IPS-18c (cell line): ENCODE measurements around the gene GNPTAB.
"Not testable (repeated sequence)": the region's sequence is repeated elsewhere in the genome, so short reads cannot be mapped to it uniquely, and the experiment has no call there.

Experiments used
- H3K4me3 ChIP-seq: 2 replicates; pipeline ENCODE4 v1.7.0; 2013; ENCODE audit warnings: low read depth, mild to moderate bottlenecking, low read length, moderate library complexity; ENCODE audit not compliant: insufficient read depth
- H3K9me3 ChIP-seq: one replicate; pipeline ENCODE4 v1.6.1; 2013; ENCODE audit warnings: mild to moderate bottlenecking, low read length, moderate library complexity; ENCODE audit not compliant: control insufficient read depth, insufficient read depth

The GNPTAB gene

DNA sequence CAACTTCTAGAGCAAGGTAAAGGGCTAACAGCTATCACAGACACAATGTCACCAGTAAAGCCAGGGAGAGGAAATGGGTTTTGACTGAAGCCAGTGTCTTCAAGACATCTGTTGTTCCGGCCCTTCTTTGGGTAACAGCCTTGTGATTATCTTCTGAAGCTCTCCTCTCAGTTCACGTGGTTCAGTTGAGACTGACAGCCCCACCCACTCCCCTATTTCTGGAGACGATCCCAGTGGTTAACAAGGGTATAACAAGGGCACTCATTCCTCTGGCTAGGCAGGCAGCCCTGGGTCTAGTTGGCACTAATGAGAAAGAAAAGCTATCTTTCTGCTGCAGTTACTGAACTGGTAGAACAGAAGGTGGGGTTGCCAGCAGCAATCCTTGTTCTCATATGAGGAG lies 6.9 kb downstream of the GNPTAB start:
- H3K4me3 ChIP-seq = no peak overlapping the region
- no peaks in the 10 kb centered on the region for H3K9me3 ChIP-seq

DNA sequence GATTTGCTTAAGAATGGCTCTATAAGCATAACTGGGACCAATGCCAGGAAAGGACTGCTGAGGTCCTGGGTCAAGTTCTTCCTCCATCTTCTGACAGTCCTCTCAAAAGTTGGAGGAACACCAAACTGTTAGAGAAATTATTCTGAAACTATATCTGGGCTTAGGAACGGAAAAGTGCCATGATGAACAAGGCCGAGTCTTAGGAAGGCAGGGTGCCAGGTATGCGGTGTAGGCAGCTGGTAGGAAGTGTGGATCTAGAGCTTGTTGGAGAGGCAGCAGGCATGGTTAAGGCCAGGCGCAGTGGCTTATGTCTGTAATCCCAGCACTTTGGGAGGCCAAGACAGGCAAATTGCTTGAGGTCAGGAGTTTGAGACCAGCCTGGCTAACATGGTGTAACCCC lies 7.7 kb downstream of the GNPTAB start:
- Histone ChIP-seq H3K9me3 (no peaks in the 10 kb centered on the region), H3K4me3 (no peak overlapping the region)

DNA sequence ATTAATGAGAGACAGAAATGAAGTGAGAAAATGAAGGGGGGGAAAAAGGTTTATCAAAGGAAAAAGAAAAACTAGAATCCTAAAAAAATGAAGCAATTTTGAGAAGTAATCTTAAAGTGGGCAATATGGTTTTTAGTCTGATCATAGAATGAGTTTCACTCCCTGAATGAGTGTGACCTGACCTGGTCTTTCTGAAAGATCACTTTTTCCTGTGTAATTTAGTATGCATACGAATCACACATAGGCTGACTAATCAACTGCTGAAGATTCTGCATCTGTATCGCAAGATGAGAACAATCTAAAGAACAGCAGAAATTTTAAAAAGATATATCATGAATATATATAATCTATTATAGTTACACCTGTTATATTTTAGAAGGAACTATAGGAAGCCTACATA lies 11.3 kb downstream of the GNPTAB start:
- Histone ChIP-seq H3K4me3 (no peak overlapping the region), H3K9me3 (no peaks in the 10 kb centered on the region)

DNA sequence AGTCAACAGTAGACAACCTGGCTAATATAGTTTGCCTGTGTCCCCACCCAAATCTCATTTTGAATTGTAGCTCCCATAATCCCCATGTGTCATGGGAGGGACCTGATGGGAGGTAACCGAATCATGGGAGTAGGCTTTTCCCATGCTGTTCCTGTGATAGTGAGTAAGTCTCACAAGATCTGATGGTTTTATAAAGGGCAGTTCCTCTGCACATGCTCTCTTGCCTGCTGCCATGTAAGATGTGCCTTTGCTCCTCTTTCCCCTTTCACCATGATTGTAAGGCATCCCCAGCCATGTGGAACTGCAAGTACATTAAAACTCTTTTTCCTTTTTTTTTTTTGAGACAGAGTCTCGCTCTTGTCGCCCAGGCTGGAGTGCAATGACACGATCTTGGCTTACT lies 12.1 kb downstream of the GNPTAB start:
- H3K4me3 ChIP-seq, H3K9me3 ChIP-seq: not testable (repeated sequence)

DNA sequence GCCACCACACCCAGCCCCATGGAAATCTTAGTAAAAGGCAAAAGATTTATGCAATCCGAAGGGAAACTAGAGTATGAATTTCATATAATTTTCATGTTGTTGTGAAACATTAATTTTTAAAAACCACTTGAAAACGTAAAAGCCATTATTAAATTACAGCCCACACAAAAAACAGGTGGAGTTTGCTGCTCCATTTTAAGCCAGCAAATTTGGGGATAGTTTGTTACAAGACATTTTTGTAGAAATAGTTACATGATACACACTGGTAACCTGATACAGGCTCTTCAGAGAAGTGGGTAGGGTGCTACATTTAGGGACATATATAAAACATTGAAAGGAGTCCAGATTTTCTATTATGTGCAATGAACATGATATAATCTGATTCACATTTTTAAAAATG lies 17.6 kb downstream of the GNPTAB start:
- H3K9me3 ChIP-seq = no peaks in the 10 kb centered on the region
- no peak overlapping the region for H3K4me3 ChIP-seq

DNA sequence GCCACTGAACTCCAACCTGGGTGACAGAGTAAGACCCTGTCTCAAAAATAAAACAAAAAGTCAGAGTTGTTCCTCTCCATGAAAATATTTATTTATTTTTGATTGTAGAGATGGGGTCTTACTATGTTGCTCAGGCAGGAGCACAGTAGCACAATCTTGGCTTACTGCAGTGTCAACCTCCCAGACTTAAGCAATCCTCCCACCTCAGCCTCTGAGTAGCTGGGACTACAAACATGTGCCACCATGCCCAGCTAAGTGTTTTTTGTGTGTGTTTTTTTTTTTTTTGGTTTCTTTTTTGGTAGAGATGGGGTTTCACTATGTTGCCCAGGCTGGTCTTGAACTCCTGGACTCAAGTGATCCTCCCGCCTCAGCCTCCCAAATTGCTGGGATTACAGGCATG lies 18.0 kb downstream of the GNPTAB start:
- not testable (repeated sequence) for H3K4me3 ChIP-seq, H3K9me3 ChIP-seq

DNA sequence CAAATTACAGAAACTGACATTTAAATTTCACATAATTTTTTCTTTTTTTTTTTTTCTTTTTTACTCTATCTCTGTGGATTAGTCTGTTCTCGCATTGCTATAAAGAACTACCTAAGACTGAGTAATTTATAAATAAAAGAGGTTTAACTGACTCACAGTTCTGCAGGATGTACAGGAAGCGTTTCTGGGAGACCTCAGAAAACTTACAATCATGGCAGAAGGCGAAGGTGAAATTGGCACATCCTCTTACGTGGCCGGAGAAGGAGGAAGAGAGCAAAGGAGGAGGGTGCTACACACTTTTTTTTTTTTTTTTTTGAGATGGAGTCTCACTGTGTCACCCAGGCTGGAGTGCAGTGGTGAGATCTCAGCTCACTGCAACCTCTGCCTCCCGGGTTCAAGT lies 19.4 kb downstream of the GNPTAB start:
- not testable (repeated sequence) for H3K9me3 ChIP-seq, H3K4me3 ChIP-seq

DNA sequence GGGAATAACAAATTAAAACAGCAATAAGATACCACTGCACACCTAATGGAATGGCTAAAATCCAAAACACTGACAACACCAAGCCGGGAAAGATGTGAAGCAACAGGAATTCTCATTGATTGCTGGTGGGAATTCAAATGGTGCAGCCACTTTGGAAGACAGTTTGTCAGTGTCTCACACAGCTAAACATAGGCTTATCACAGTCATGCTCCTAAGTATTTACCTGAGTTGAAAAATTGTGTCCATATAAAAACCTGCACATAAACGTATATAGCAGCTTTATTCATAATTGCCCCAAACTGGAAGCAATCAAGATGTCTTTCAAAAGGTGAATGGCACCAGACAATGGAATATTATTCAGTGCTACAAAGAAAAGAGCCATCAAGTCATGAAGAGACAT lies 21.6 kb downstream of the GNPTAB start:
- no peak overlapping the region for H3K4me3 ChIP-seq
- H3K9me3 ChIP-seq = no peaks in the 10 kb centered on the region

DNA sequence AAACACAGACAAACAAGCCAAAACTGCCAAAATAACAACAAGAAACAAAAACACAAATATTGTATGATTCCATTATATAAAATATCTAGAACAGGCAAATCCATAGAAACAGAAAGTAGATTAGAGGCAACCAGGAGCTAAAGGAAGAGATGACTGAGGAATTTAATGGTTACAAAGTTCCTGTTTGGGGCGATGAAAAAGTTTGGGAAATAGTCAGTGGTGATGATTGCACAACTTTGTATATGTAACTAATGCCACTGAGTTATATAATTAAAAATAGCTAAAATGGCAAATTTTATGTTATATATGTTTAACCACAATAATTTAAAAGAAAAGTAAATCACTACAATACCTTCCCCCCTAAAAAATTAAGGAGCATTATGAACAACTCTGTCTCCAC lies 24.5 kb downstream of the GNPTAB start:
- H3K4me3 ChIP-seq = no peak overlapping the region
- no peaks in the 10 kb centered on the region for H3K9me3 ChIP-seq

DNA sequence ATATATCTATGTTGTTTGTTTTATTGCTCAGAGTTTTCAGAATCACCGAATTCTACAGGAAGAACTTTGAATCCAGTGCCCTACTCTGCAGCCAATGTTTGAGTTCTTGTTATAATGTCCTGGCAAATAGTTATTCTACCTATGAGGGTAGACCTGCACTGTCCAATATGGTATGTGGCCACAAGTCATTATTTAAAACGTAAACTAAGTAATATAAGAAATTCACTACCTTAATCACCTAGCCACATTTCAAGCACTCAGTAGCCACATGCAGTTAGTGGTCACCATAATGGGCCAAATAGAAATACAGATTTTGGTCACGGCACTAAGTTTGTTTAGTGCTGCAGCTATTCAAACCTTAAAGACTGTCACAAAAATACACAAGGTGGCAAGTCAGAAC lies 26.4 kb downstream of the GNPTAB start:
- Histone ChIP-seq H3K4me3 (no peak overlapping the region), H3K9me3 (no peaks in the 10 kb centered on the region)

DNA sequence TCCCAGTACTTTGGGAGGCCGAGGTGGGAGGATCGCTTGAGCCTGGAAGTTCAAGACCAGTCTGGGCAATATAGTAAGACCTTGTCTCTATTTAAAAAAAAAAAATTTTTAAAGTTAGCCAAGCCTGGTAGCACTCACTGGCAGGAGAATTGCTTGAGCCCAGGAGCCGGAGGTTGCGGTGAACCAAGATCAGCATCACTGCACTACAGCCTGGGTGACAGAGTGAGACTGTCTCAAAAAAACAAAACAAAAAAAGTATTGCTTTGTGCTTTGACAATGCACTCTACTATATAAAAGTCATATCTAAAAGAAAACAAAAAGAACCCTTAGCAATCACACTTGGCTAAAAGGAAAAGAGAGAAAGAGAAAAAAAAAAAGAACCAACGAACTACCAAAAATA lies 26.8 kb downstream of the GNPTAB start:
- no peak overlapping the region for H3K4me3 ChIP-seq

DNA sequence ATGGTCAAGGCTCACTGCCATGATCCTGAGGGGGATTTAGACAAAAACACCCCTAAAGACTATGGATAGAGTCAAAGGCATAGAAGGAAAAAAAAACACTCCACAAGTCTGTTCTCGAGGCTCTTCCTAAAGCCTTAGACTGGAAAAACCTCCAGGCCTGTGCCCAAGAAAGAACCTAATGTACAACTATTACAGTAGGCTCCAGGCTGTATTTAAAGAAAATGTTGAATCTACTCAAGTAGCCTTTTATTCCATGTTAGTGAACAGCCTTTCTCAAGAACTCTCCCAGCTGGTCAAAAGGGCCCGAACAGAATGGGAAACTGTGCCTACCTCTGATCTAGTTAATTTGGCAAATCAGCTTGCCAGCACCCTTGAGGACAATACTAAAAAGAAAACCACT lies 28.3 kb downstream of the GNPTAB start:
- H3K4me3 ChIP-seq = no peak overlapping the region
- no peaks in the 10 kb centered on the region for H3K9me3 ChIP-seq

More for the DNA sequence above, 26.8 kb downstream of the GNPTAB start:
- H3K9me3 ChIP-seq = no peaks in the 10 kb centered on the region

DNA sequence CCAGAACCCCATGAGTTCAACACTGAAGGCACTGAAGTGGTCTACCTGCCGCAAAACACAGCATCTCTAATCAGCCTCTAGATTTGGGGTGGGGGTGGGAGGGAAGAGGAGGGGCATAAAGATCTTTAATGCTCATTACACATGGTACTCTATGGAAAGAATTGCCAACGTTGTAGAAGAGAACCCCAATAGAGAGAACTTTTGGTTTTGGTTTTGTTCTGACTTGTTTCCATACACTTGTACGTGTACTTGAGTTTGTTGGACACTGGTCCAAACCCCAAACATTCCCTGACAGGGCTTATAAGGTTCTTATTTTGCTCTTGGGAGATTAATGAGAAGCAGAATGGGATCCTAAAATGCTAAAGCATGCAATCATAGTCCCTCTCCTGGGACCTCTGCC lies 31.0 kb downstream of the GNPTAB start:
- no peaks in the 10 kb centered on the region for H3K9me3 ChIP-seq
- H3K4me3 ChIP-seq = no peak overlapping the region

DNA sequence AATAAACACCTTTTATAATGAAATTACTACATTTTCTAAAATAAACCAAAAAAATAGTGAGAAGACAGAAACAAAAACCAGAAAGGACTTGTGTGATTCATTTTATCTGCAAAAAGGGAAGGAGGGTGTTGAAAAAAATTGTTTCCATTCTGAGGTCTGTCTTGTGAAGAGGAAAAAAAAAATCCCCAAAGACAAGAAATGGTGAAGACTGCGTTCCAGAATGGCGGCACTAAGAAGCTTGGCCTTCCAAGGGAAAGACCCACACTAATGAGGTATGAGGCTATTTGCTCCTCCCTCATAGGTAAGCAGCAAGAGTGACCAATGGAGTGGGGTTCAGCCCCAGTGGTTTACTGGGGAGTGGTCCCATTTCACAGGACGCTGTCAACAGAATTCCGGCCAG lies 35.0 kb downstream of the GNPTAB start:
- Histone ChIP-seq H3K4me3 (no peak overlapping the region), H3K9me3 (no peaks in the 10 kb centered on the region)

DNA sequence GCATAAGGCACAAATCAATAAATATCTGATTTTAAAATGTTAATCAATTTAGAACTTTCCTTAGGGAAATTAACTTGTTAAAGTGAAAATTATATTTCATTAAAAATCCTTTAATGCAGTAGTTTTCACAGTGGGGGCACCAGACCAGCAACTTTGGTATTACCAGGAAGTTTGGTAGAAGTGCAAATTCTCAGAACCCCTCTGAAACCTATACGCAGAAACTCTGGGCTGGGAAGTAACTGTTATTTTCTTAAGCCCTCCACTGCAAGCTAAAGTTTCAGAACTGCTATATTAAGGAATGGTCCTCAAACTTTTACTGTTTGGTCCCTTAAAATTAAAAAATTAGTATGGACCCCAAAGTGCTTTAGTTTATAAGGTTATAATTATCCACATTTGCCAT lies 35.7 kb downstream of the GNPTAB start:
- Histone ChIP-seq H3K9me3 (no peaks in the 10 kb centered on the region), H3K4me3 (no peak overlapping the region)

DNA sequence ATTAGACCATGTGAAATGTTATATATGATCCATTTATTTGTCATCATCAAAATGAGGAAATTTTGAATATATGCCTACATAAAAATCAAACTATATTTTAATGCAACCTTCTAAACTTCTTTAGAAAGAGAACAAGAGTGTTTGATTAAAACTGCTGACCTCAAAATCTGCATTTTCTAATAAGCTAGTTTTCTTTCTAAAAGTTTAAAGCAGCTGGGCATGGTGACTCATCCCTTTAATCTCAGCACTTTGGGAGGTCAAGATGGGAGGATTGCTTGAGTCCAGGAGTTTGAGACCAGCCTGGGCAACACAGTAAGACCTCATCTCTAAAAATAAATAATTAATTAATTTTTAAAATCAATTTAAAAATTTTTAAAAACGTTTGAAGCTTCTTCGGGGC lies 36.2 kb downstream of the GNPTAB start:
- no peak overlapping the region for H3K4me3 ChIP-seq
- H3K9me3 ChIP-seq = no peaks in the 10 kb centered on the region

DNA sequence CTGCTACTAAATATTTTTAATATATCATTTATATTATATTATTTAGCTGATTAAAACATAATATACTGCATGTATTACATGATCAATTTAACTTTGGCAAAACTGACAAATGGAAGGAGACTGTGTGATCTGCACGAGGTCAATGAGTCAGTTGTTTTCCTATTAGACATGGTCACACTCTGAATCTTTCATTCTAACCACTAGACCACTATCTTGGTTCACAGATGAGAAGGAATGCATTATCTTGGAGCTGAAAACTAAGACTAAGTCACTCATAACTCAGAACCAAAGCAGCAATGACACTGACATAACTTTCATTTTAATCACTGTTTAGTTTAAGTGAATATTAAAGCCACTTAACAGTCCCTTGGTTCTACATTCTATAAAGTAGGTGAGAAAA lies 37.4 kb downstream of the GNPTAB start:
- no peaks in the 10 kb centered on the region for H3K9me3 ChIP-seq
- H3K4me3 ChIP-seq = no peak overlapping the region

DNA sequence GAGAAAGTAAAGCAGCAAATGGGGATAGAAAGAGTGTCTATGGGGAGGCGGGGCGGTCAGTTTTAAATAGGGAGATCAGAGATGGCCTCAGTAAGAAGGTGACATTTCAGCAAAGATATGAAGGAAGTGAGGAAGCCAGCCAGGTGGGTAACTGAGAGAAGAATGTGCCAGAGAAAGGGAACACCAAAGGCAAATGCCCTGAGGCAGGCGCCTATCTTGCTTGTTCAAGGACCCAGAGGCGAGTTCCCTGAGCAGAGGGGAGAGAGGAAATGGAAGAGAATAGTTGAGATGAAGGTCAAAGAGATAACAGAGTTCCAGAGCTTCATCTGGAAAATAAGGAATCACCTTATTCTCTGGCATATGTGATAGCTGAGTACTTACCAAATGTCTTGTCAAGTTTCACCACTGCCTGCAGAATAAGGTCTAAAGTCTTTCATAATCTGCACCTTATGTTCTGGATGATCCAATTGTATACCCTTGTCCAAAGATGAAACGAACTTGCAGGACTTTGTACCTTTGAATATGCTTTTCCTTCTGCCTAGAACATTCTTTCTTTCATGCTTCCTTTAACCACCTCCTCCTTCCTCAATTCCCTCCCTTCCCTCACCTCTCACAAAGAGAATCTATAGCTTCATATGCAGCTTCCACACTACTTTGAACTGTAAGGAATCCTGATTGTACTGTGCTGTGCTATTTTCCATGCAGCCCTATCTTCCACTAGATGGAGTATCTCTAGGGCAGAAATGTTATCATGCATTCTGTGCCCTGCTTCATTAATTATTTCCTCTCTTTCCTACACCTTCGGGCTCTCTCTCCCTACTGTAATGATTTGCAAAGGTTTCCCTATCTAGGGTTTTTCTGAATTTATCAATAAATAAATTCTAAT lies 38.5 kb downstream of the GNPTAB start:
- H3K9me3 ChIP-seq = no peaks in the 10 kb centered on the region
- H3K4me3 ChIP-seq = no peak overlapping the region

DNA sequence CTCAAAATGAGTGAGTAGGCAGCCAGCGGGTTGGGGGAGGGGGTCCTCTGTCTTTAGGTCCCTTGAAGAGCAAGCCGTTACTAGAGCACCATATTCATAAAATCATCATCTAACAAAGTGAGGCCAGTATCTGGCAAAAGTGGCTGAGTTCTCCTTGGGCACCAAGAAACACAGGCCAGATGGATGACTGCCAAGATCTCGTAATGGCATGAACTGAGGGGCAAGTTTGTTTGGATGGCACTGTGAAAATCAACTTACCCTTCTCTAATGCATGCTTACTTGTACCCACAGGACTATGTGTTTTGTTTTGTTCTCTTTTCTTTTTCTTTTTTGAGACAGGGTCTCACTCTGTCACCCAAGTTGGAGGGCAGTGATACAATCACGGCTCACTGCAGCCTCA lies 41.6 kb downstream of the GNPTAB start:
- no peak overlapping the region for H3K4me3 ChIP-seq

More for the DNA sequence above, 41.6 kb downstream of the GNPTAB start:
- H3K9me3 ChIP-seq = no peaks in the 10 kb centered on the region
